Mammary epithelial cell (primary cell): ENCODE results near the gene PKHD1.

Source experiments
- CTCF ChIP-seq, 2 donors: IDR thresholded peaks in 1 of 2; conservative IDR thresholded peaks in 1 of 2; 2 replicates each; pipeline ENCODE4 v1.5.1; 2011 to 2012; ENCODE audit warnings: inconsistent platforms in 2 of 2, low read length in 2 of 2, mild to moderate bottlenecking in 2 of 2, control low read depth in 1 of 2, low read depth in 1 of 2; ENCODE audit not compliant: insufficient read depth in 1 of 2; ENCODE audit errors: extremely low read depth in 1 of 2
- EZH2 ChIP-seq: IDR thresholded peaks from 2 replicates; pipeline ENCODE4 v1.6.1; 2012; ENCODE audit warnings: low read length, inconsistent platforms, borderline replicate concordance

GRCh38 chr6:52076791-52077179 lies 10.6 kb downstream of the PKHD1 start:
- TF ChIP-seq EZH2, result no peak
- no peak for TF ChIP-seq CTCF (conservative IDR thresholded peaks at IDR 0.05 in 1 of 2, IDR thresholded peaks at IDR 0.05 in 1 of 2; ENCODE audit: extremely low read depth in 1 of 2, insufficient read depth in 1 of 2, low read depth in 1 of 2, low read length in 2 of 2)
